ENCODE measurements around the gene CSE1L.
A peak's percentile ranks its signal among the peaks of the same experiment; 100 is the strongest.

CSE1L gene

DNA sequence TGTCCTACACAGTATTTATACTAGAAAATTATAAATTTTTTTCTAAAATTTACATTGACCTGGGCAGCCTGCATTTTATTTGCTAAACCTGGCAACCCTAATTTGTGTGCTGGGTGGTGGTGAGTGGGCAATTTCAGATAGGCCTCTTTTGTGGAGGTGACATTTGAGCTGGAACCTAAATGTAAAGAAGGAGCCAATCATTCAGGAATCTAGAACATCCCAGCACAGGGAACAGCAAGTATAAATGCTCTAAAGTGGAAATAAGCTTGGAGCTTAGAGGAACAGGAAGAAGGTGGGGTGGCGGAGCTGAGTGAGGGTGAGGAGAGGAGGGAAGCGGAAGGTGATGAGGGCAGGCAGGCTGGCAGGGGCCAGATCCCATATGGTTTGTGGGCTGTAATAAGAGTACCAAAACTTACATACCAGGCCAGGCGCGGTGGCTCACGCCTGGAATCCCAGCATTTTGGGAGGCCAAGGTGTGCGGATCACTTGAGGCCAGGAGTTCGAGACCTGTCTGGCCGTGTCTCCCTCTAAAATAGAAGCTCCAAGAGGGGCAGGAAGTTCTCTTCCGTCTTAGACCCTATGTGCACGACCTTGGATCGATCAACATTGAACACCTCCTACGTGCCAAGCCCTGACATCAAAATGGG lies 549 bp upstream of the CSE1L start (continued):
- TF ChIP-seq KLF16 (tag by site-specific recombination; IDR thresholded peaks at IDR 0.05) (no peak), ZNF747 (tag by site-specific recombination; IDR thresholded peaks at IDR 0.05) (no peak)

DNA sequence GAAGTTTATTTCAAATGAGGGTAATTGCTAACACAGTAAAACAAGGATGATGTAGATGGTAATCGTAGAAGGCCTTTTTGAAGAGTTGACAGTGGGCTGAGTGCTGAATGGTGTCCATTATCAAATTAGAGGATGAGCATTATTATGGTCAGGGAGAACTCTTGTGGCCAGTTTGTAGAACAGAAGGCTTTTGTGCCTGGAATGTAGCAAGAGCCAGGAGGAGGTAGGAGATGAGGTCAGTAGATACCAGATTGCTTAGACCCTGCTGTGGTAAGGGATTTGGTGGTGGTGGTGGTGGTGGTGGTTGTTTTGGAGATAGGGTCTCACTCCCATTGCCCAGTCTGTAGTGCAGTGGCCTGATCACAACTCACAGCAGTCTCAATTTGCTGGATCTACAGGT lies 6.2 kb downstream of the CSE1L start:
- ChIA-PET POLR2A (no interaction called here), CTCF (no interaction called here)
- Histone ChIP-seq H3K4me3 (ENCODE audit: low read depth, low read length) (no peak overlapping the region), H3K36me3 (ENCODE audit: control insufficient read depth in 2 of 2, insufficient read depth in 1 of 2, low read length in 2 of 2) (peaks cover 17 to 62% of the 10 kb centered on the region in 2 experiments; a peak in 2 of 3 replicates), H3K9me3 (ENCODE audit: control insufficient read depth, insufficient read depth, low read depth, low read length) (no peaks in the 10 kb centered on the region), H3K27ac (ENCODE audit: extremely low read depth, low read depth, low read length) (no peak overlapping the region), H3K4me1 (ENCODE audit: control insufficient read depth, insufficient read depth, low read length) (peaks cover 6% of the 10 kb centered on the region)
- TF ChIP-seq ZNF626 (tag by site-specific recombination; IDR thresholded peaks at IDR 0.05) (no peak), ZFP69B (tag by site-specific recombination; IDR thresholded peaks at IDR 0.05) (no peak), ZNF121 (tag by site-specific recombination; IDR thresholded peaks at IDR 0.05) (no peak), PBX3 (CRISPR knock-in tag; IDR thresholded peaks at IDR 0.05) (no peak), EGR2 (tag by site-specific recombination; IDR thresholded peaks at IDR 0.05; ENCODE audit: low read depth) (no peak), SCRT2 (tag by site-specific recombination; IDR thresholded peaks at IDR 0.05) (peak; percentile 87; the same call in 1 of the 2 replicates), ZBTB17 (tag by site-specific recombination; IDR thresholded peaks at IDR 0.05) (peak; percentile 40), ZEB2 (tag by site-specific recombination; IDR thresholded peaks at IDR 0.05) (0 out of 2 replicates have a peak, but pooled peaks have one; percentile 34), SALL2 (tag by site-specific recombination; IDR thresholded peaks at IDR 0.05; ENCODE audit: borderline replicate concordance) (no peak), ZNF155 (tag by site-specific recombination; IDR thresholded peaks at IDR 0.05) (no peak), ZNF146 (tag by site-specific recombination; IDR thresholded peaks at IDR 0.05) (no peak), ZNF335 (tag by site-specific recombination; conservative IDR thresholded peaks at IDR 0.05) (no peak), ZNF132 (tag by site-specific recombination; IDR thresholded peaks at IDR 0.05; ENCODE audit: borderline replicate concordance) (no peak), ZNF157 (tag by site-specific recombination; IDR thresholded peaks at IDR 0.05) (no peak), HOXC10 (CRISPR knock-in tag; IDR thresholded peaks at IDR 0.05) (no peak), MEIS1 (CRISPR knock-in tag; IDR thresholded peaks at IDR 0.05; ENCODE audit: borderline replicate concordance) (no peak), ZNF530 (tag by site-specific recombination; IDR thresholded peaks at IDR 0.05; ENCODE audit: low read depth) (no peak), ZNF658 (tag by site-specific recombination; IDR thresholded peaks at IDR 0.05) (no peak), AEBP2 (tag by site-specific recombination; IDR thresholded peaks at IDR 0.05; ENCODE audit: borderline replicate concordance) (no peak), ZBTB44 (tag by site-specific recombination; IDR thresholded peaks at IDR 0.05) (no peak), ZBTB11 (tag by site-specific recombination; conservative IDR thresholded peaks at IDR 0.05; ENCODE audit: low read depth) (no peak), ZNF830 (tag by site-specific recombination; IDR thresholded peaks at IDR 0.05; ENCODE audit: low read depth) (no peak), WT1 (tag by site-specific recombination; IDR thresholded peaks at IDR 0.05) (no peak)
- TF ChIP-seq, protein P1, sequence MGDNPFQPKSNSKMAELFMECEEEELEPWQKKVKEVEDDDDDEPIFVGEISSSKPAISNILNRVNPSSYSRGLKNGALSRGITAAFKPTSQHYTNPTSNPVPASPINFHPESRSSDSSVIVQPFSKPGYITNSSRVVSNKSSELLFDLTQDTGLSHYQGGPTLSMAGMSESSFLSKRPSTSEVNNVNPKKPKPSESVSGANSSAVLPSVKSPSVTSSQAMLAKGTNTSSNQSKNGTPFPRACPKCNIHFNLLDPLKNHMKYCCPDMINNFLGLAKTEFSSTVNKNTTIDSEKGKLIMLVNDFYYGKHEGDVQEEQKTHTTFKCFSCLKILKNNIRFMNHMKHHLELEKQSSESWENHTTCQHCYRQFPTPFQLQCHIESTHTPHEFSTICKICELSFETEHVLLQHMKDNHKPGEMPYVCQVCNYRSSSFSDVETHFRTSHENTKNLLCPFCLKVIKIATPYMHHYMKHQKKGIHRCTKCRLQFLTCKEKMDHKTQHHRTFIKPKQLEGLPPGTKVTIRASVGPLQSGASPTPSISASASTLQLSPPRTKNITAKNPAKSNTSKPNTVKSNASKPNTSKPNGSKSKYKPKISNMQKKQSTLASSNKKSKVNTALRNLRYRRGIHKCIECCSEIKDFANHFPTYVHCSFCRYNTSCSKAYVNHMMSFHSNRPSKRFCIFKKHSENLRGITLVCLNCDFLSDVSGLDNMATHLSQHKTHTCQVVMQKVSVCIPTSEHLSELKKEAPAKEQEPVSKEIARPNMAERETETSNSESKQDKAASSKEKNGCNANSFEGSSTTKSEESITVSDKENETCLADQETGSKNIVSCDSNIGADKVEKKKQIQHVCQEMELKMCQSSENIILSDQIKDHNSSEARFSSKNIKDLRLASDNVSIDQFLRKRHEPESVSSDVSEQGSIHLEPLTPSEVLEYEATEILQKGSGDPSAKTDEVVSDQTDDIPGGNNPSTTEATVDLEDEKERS (tag by site-specific recombination; IDR thresholded peaks at IDR 0.05): no peak

All from HEK293 (cell line).